HEK293 (cell line): ENCODE measurements around the gene SLC25A22.

Experiments used
- CTCF ChIA-PET: fragments of 350-600 bp; formaldehyde crosslinking; extraction: SDS; loops from one replicate; lab custom pipeline; 2021; ENCODE audit warnings: antibody characterized with exemption; lab: Yijun Ruan, JAX
- POLR2A ChIA-PET: fragments of 300-600 bp; formaldehyde crosslinking; extraction: SDS; loops from one replicate; lab custom pipeline; 2020; ENCODE audit warnings: antibody characterized with exemption, inconsistent platforms; lab: Yijun Ruan, JAX
- H3K27ac ChIP-seq: fragments of 200-500 bp; sonication (Bioruptor generic); 2 replicates; pipeline ENCODE4 v1.5.1; 2014; ENCODE audit warnings: low read depth, low read length, control low read depth, inconsistent platforms; ENCODE audit errors: extremely low read depth
- H3K36me3 ChIP-seq, 2 experiments: fragments of 200-500 bp in 1 of 2; sonication (Bioruptor generic) in 1 of 2; 1 replicate in 1 of 2; 2 replicates in 1 of 2; pipeline ENCODE4 v1.5.1; 2014 to 2017; ENCODE audit warnings: inconsistent platforms in 2 of 2, low read length in 2 of 2; ENCODE audit not compliant: control insufficient read depth in 2 of 2, insufficient read depth in 1 of 2
- H3K4me1 ChIP-seq: fragments of 200-500 bp; sonication (Bioruptor generic); 2 replicates; pipeline ENCODE4 v1.5.1; 2014; ENCODE audit warnings: mild to moderate bottlenecking, low read length, inconsistent platforms; ENCODE audit not compliant: control insufficient read depth, insufficient read depth
- H3K4me3 ChIP-seq: 2 replicates; pipeline ENCODE4 v1.5.1; 2011; ENCODE audit warnings: low read depth, mild to moderate bottlenecking, control low read depth, low read length, moderate library complexity
- H3K9me3 ChIP-seq: fragments of 200-500 bp; sonication (Bioruptor generic); 2 replicates; pipeline ENCODE4 v1.5.1; 2014; ENCODE audit warnings: low read depth, low read length, inconsistent platforms; ENCODE audit not compliant: control insufficient read depth, insufficient read depth
- PATZ1 ChIP-seq: fragments of 450-650 bp; formaldehyde crosslinking; IDR thresholded peaks from 2 replicates; pipeline ENCODE4 v1.5.1; 2016; ENCODE audit warnings: missing biosample characterization, missing genetic modification characterization
- PRDM1 ChIP-seq: fragments of 450-650 bp; formaldehyde crosslinking; IDR thresholded peaks from 2 replicates; pipeline ENCODE4; 2016; ENCODE audit warnings: missing biosample characterization, missing genetic modification characterization
- SALL2 ChIP-seq: fragments of 450-650 bp; formaldehyde crosslinking; IDR thresholded peaks from 2 replicates; pipeline ENCODE4 v1.5.0; 2017; ENCODE audit warnings: missing biosample characterization, mild to moderate bottlenecking, missing genetic modification characterization, borderline replicate concordance
- SP2 ChIP-seq: fragments of 450-650 bp; formaldehyde crosslinking; IDR thresholded peaks from 2 replicates; pipeline ENCODE4 v1.5.1; 2016; ENCODE audit warnings: missing biosample characterization, missing genetic modification characterization
- SP3 ChIP-seq: fragments of 450-650 bp; formaldehyde crosslinking; IDR thresholded peaks from 2 replicates; pipeline ENCODE4 v1.5.1; 2016; ENCODE audit warnings: missing biosample characterization, missing genetic modification characterization
- ZBTB20 ChIP-seq: fragments of 450-650 bp; formaldehyde crosslinking; IDR thresholded peaks from 2 replicates; pipeline ENCODE4 v1.5.1; 2016; ENCODE audit warnings: missing biosample characterization, missing genetic modification characterization
- ZNF223 ChIP-seq: fragments of 450-650 bp; formaldehyde crosslinking; IDR thresholded peaks from 2 replicates; pipeline ENCODE4 v1.5.1; 2016; ENCODE audit warnings: missing biosample characterization, missing genetic modification characterization
- ZNF292 ChIP-seq: fragments of 450-650 bp; formaldehyde crosslinking; IDR thresholded peaks from 2 replicates; pipeline ENCODE4 v1.5.1; 2016; ENCODE audit warnings: low read depth, missing biosample characterization, missing genetic modification characterization, borderline replicate concordance
- ZNF398 ChIP-seq: fragments of 450-650 bp; formaldehyde crosslinking; IDR thresholded peaks from 2 replicates; pipeline ENCODE4 v1.5.1; 2017; ENCODE audit warnings: missing biosample characterization, missing genetic modification characterization
- ZNF501 ChIP-seq: fragments of 450-650 bp; formaldehyde crosslinking; IDR thresholded peaks from 2 replicates; pipeline ENCODE4 v1.5.1; 2016; ENCODE audit warnings: missing biosample characterization, missing genetic modification characterization
- ZNF600 ChIP-seq: fragments of 450-650 bp; formaldehyde crosslinking; IDR thresholded peaks from 2 replicates; pipeline ENCODE4 v1.5.1; 2016; ENCODE audit warnings: missing biosample characterization, missing genetic modification characterization
- ZNF692 ChIP-seq: fragments of 450-650 bp; formaldehyde crosslinking; IDR thresholded peaks from 2 replicates; pipeline ENCODE4 v1.5.1; 2016; ENCODE audit warnings: missing biosample characterization, missing genetic modification characterization
- ZNF76 ChIP-seq: fragments of 450-650 bp; formaldehyde crosslinking; IDR thresholded peaks from 2 replicates; pipeline ENCODE4; 2016; ENCODE audit warnings: low read depth, missing biosample characterization, missing genetic modification characterization, borderline replicate concordance

The SLC25A22 gene

GRCh38 chr11:818396-819128 lies 20.5 kb upstream of the SLC25A22 start, which contains the start of gene PNPLA2:
TSS of gene PNPLA2 (plus strand) at chr11:818914. CDS start at chr11:819719, 805 bp downstream.
- Histone ChIP-seq H3K4me1 (0 out of 2 replicates have a peak, but pooled peaks cover 3% of the 10 kb centered on the region), H3K27ac (peak within 1 kb of the TSS; percentile 81), H3K4me3 (peak within 1 kb of the TSS; percentile 94), H3K36me3 (peaks cover 4 to 36% of the 10 kb centered on the region in 2 experiments; a peak in 2 of 3 replicates), H3K9me3 (no peaks in the 10 kb centered on the region)
- ChIA-PET POLR2A (interaction anchor here (0.7 to 11.4 kb wide), 18 partner anchors 8 to 411 kb away, joined by 3 to 202 read pairs (median 6); partner anchors contain the start of genes CD151, CEND1, CRACR2B and GATD1), CTCF (interaction anchor here (1.0 kb wide), 1 partner anchor 9 kb away, joined by 4 read pairs; the partner anchor contains the start of gene CRACR2B)
- TF ChIP-seq ZNF292 (tag by site-specific recombination) (no peak), PATZ1 (tag by site-specific recombination) (peak; percentile 9; the same call in 1 of the 2 replicates), PRDM1 (tag by site-specific recombination) (peak; percentile 38; the same call in 1 of the 2 replicates), ZNF398 (tag by site-specific recombination) (peak; percentile 53), ZNF600 (tag by site-specific recombination) (peak; percentile 74; the same call in 1 of the 2 replicates)

GRCh38 chr11:816433-816779 lies 18.3 kb upstream of the SLC25A22 start:
- H3K36me3 ChIP-seq = peaks cover 4 to 41% of the 10 kb centered on the region in 2 experiments; a peak in 2 of 3 replicates
- H3K9me3 ChIP-seq = no peaks in the 10 kb centered on the region
- POLR2A ChIA-PET = interaction anchor here (5.2 to 11.4 kb wide), 2 partner anchors 11 to 18 kb away, joined by 42 to 202 read pairs; partner anchors contain the start of genes CD151, CRACR2B and PIDD1
- CTCF ChIA-PET = interaction anchor here (0.8 to 1.7 kb wide), 2 partner anchors 18 to 24 kb away, joined by 4 to 6 read pairs; no protein-coding TSS in a partner anchor
- H3K4me1 ChIP-seq = 0 out of 2 replicates have a peak, but pooled peaks cover 3% of the 10 kb centered on the region
- no peak for TF ChIP-seq ZNF223 (tag by site-specific recombination)
- TF ChIP-seq ZNF692 (tag by site-specific recombination) = 0 out of 2 replicates have a peak, but pooled peaks have one; percentile 14
- 0 out of 2 replicates have a peak, but pooled peaks have one; percentile 18 for TF ChIP-seq SP3 (tag by site-specific recombination)
- 0 out of 2 replicates have a peak, but pooled peaks have one; percentile 3 for TF ChIP-seq ZBTB20
- TF ChIP-seq SALL2 = no peak
- TF ChIP-seq ZNF501 (tag by site-specific recombination) = no peak
- peak; percentile 22; the same call in 1 of the 2 replicates for TF ChIP-seq ZNF76 (tag by site-specific recombination)
- peak; percentile 26; the same call in 1 of the 2 replicates for TF ChIP-seq SP2 (tag by site-specific recombination)
- no peak overlapping the region for H3K27ac ChIP-seq
- H3K4me3 ChIP-seq = no peak overlapping the region
